Coronary artery (tissue), 2 donors: ENCODE data around the gene ZNF451.

ENCODE experiments used
- DNase-seq: peaks from one replicate; pipeline ENCODE4 v3.0.0-alpha.2; 2017; ENCODE audit warnings: low spot score
- H3K27ac ChIP-seq, 2 donors: fragments of 200-600 bp; sonication (generic); one replicate each; pipeline ENCODE4 v1.5.1; 2016 to 2019
- H3K4me3 ChIP-seq: fragments of 200-600 bp; sonication (generic); 2 replicates; pipeline ENCODE4 v1.5.1; 2016; ENCODE audit warnings: mild to moderate bottlenecking, moderate library complexity
- TF ChIP-seq, protein P1 (sequence below): fragments of 200-600 bp; sonication (generic); IDR thresholded peaks from one replicate; pipeline ENCODE4 v1.5.1; 2019; ENCODE audit warnings: antibody characterized with exemption

Gene ZNF451

GRCh38 chr6:57147955-57148858 lies 58.2 kb downstream of the ZNF451 start:
- TF ChIP-seq, protein P1, sequence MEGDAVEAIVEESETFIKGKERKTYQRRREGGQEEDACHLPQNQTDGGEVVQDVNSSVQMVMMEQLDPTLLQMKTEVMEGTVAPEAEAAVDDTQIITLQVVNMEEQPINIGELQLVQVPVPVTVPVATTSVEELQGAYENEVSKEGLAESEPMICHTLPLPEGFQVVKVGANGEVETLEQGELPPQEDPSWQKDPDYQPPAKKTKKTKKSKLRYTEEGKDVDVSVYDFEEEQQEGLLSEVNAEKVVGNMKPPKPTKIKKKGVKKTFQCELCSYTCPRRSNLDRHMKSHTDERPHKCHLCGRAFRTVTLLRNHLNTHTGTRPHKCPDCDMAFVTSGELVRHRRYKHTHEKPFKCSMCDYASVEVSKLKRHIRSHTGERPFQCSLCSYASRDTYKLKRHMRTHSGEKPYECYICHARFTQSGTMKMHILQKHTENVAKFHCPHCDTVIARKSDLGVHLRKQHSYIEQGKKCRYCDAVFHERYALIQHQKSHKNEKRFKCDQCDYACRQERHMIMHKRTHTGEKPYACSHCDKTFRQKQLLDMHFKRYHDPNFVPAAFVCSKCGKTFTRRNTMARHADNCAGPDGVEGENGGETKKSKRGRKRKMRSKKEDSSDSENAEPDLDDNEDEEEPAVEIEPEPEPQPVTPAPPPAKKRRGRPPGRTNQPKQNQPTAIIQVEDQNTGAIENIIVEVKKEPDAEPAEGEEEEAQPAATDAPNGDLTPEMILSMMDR: no peak
- no peak overlapping the region for H3K27ac ChIP-seq
- no peak overlapping the region for H3K4me3 ChIP-seq
- no peak for DNase-seq

- Histone ChIP-seq H3K4me3 (no peak overlapping the region), H3K27ac (no peak overlapping the region)
- TF ChIP-seq, protein P1: no peak
- no peak for DNase-seq
Observed at GRCh38 chr6:57158658-57159057, 68.7 kb downstream of the ZNF451 start.

DNA sequence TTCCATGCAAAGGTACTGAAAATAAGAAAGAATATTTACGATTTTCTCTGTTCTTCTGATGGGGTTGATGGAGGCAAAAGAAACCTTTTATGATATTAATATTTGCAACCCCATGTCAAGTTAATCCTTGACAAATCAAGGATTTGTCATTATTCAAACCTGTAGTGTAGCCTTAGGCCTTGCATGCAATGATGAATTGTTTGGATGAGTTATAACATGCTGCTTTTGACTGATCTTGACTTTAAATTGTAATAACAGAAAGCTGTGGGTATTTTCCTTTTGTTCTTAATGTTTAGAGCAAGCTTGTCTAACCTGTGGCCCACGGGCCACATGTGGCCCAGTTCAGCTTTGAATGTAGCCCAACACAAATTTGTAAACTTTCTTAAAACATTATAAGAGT lies 69.1 kb downstream of the ZNF451 start:
- TF ChIP-seq, protein P1: no peak
- DNase-seq: no peak
- Histone ChIP-seq H3K27ac (no peak overlapping the region), H3K4me3 (no peak overlapping the region)

- Histone ChIP-seq H3K4me3 (no peak overlapping the region), H3K27ac (no peak overlapping the region)
- TF ChIP-seq, protein P1: no peak
- DNase-seq: no peak
Observed at GRCh38 chr6:57162028-57162427, 72.0 kb downstream of the ZNF451 start.

DNA sequence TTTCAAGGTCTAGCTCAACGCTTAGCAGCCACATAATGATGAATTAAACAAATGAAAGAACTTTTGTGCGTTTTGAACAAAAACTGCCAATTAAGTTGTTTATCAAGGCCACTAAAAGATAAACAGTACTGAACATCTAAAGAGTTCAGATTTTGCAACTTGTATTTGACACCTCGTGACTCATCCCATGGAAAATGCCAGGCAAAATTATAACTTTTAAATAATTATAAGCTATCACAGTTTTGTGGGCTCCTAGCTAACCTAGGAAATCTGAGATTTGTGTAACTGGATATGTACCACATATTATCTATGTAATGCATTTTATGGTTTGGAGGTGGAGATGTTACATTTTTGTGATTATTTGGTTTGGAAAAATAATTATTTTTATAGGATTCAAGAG lies 72.5 kb downstream of the ZNF451 start:
- TF ChIP-seq, protein P1: no peak
- DNase-seq: no peak
- H3K4me3 ChIP-seq: no peak overlapping the region
- no peak overlapping the region for H3K27ac ChIP-seq

GRCh38 chr6:57163956-57164355 lies 74.0 kb downstream of the ZNF451 start:
- TF ChIP-seq, protein P1: no peak
- H3K4me3 ChIP-seq: no peak overlapping the region
- H3K27ac ChIP-seq: no peak overlapping the region
- DNase-seq: no peak

DNA sequence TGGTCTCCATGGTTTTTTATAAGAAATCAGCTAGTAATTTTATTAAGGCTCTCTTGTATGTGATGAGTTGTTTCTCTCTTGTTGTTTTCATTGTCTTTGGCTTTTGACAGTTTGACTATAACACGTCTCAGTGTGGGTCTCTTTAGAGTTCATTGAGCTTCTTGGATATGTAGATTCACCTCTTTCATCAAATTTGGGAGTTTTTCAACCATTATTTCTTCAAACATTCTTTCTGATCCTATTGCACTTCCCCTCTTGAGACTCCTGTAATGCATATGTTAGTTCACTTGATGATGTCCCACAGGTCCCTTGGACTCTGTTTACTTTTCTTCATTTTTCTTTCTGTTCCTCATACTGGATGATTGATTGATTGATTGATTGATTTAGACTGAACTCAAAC lies 75.1 kb downstream of the ZNF451 start:
- no peak overlapping the region for H3K4me3 ChIP-seq
- DNase-seq: no peak
- TF ChIP-seq, protein P1: no peak
- no peak overlapping the region for H3K27ac ChIP-seq
